Measurements from ENCODE around the gene SASH1. TPM values are rescaled to one million over a fixed set of nuclear protein-coding genes. Genes with fewer than 3 reads are reported as not detected.

The SASH1 gene
- total RNA-seq, 1 donor from 2014 or later, result 70.2 TPM

- peak overlapping the region in 1 of 2 donors; percentile 77 for H3K27ac ChIP-seq
- no peaks in the 10 kb centered on the region for H3K9me3 ChIP-seq
- DNase-seq (ENCODE audit: low spot score in 2 of 2), result no peak
- H3K36me3 ChIP-seq, result peaks cover 48 to 62% of the 10 kb centered on the region in 2 donors
- no peaks in the 10 kb centered on the region for H3K27me3 ChIP-seq
- no peak for TF ChIP-seq CTCF (IDR thresholded peaks at IDR 0.05)
- peaks cover 3 to 18% of the 10 kb centered on the region in 2 donors for H3K4me1 ChIP-seq
- intact Hi-C loops (cut with DNase I), result loop anchor here (5.0 kb wide), 1 partner anchor 356 kb away; no protein-coding TSS in a partner anchor
- no peak overlapping the region for H3K4me3 ChIP-seq
Measured at GRCh38 chr6:148533309-148534107, 190.9 kb downstream of the SASH1 start.

DNA sequence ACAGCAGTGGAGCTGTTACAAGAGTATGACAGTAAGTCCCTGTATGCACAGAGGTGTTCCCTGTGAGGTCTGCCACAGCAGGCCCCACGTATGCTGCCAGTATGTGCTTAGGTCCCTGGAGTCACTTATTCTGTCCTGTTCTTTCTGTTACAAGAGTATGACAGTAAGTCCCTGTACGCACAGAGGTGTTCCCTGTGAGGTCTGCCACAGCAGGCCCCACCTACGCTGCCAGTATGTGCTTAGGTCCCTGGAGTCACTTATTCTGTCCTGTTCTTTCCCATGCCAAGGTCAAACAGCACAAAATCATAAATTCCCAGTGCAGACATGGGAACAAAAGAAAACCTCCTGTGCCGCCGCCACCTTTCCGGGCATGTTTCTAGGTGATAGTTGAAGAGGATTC lies 192.2 kb downstream of the SASH1 start:
- Histone ChIP-seq H3K4me3 (no peak overlapping the region), H3K4me1 (peaks cover 3 to 12% of the 10 kb centered on the region in 2 donors), H3K27me3 (no peaks in the 10 kb centered on the region), H3K36me3 (peaks cover 55 to 66% of the 10 kb centered on the region in 2 donors), H3K27ac (no peak overlapping the region), H3K9me3 (no peaks in the 10 kb centered on the region)
- no peak for TF ChIP-seq CTCF (IDR thresholded peaks at IDR 0.05)
- intact Hi-C loops (cut with DNase I), result loop anchor here (5.0 kb wide), 1 partner anchor 358 kb away; no protein-coding TSS in a partner anchor
- no peak for DNase-seq (ENCODE audit: low spot score in 2 of 2)

GRCh38 chr6:148535381-148535780 lies 192.7 kb downstream of the SASH1 start:
- TF ChIP-seq CTCF (IDR thresholded peaks at IDR 0.05), result no peak

DNA sequence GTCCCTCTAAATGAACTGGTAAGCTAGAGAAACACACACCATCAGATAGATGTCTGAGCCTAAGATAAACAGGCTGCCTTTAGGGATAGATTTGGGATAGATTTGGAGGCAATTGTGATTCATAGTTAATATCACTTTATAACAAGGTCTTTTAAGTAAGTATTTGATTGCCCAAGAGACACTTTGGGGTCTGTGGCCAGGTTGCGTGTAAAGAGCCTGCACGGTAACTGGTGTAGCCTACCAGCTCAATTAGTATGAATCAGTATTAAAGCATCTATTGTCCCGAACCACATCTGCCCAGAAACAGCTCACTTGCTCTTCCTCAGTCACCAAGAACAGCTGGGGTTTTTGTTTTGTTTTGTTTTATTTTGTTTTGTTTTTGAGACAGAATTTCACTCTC lies 193.3 kb downstream of the SASH1 start:
- H3K9me3 ChIP-seq, result no peaks in the 10 kb centered on the region
- no peak overlapping the region for H3K27ac ChIP-seq
- intact Hi-C loops (cut with DNase I), result no loop called here
- no peaks in the 10 kb centered on the region for H3K27me3 ChIP-seq
- peaks cover 3 to 8% of the 10 kb centered on the region in 2 donors for H3K4me1 ChIP-seq
- no peak for TF ChIP-seq CTCF (IDR thresholded peaks at IDR 0.05)
- H3K36me3 ChIP-seq, result peaks cover 65 to 77% of the 10 kb centered on the region in 2 donors
- H3K4me3 ChIP-seq, result no peak overlapping the region
- DNase-seq (ENCODE audit: low spot score in 2 of 2), result no peak

More at GRCh38 chr6:148535381-148535780, 192.7 kb downstream of the SASH1 start:
- H3K4me1 ChIP-seq, result peaks cover 3 to 11% of the 10 kb centered on the region in 2 donors
- no peaks in the 10 kb centered on the region for H3K9me3 ChIP-seq
- no peaks in the 10 kb centered on the region for H3K27me3 ChIP-seq
- no peak overlapping the region for H3K27ac ChIP-seq
- no peak for DNase-seq (ENCODE audit: low spot score in 2 of 2)
- H3K36me3 ChIP-seq, result peaks cover 59 to 71% of the 10 kb centered on the region in 2 donors
- no peak overlapping the region for H3K4me3 ChIP-seq
- intact Hi-C loops (cut with DNase I), result no loop called here

DNA sequence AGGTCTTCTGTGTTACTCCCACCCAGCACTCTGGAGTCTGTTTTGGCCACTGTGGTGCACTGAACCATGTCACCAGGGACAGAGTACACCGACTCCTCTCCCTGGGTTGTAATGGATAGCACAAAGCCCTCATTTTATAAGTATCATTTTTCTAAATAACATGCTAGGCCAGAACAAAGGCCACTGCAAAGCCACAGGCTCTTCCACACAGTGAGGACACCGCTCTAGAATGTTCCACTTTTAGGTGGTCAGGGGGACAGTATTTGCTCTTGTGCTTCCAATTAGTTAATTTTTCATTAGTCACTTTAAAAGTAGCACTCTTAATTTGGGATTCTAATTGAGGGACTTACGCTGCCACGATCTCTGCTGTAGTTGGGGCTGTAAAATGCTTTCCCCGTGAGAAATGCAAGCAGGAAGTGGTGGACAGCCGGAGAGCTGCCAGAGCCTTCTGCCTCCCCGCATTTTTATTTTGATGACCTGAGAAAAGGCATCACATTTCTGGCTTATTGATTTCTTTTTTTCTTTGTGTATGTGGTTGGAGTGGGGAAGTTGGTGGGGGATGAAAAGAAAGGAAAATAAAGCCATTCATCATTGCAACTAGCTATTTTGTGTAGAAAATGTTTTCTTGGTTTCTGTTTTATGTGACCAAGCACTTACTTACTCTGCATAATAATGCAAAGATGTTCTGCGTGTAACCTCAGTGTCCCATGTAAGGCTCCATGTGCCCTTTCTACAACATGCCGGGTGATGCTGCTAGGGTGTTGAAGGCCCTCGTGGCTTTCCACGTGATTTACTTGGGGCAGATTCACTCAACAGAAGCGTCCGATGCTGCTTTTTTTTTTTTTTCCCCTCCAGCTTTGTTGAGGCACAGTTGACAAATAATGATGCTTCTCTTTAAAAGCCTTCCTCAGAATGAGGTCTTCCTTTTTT lies 195.9 kb downstream of the SASH1 start:
- Histone ChIP-seq H3K4me3 (peak overlapping the region in 1 of 2 donors; percentile 22), H3K4me1 (peaks cover 0 to 3% of the 10 kb centered on the region in 2 donors), H3K27me3 (no peaks in the 10 kb centered on the region), H3K9me3 (no peaks in the 10 kb centered on the region), H3K36me3 (peaks cover 64 to 86% of the 10 kb centered on the region in 2 donors), H3K27ac (peak overlapping the region; percentile 31 to 37)
- intact Hi-C loops (cut with DNase I), result no loop called here
- DNase-seq (ENCODE audit: low spot score in 2 of 2), result no peak
- no peak for TF ChIP-seq CTCF (IDR thresholded peaks at IDR 0.05)
